Endothelial cell of umbilical vein (primary cell): ENCODE measurements around the gene FKBP7. TPM values are rescaled to one million over a fixed set of nuclear protein-coding genes. Genes with fewer than 3 reads are reported as not detected.
"Not testable (repeated sequence)": the region's sequence is repeated elsewhere in the genome, so short reads cannot be mapped to it uniquely, and the experiment has no call there.

Experiments used
- BruUV-seq: library from RNA; stranded (reverse); fragments of 400-500 nt; replicated peaks from 2 replicates; lab custom pipeline; 2021; lab: Mats Ljungman, UMichigan
- CTCF ChIA-PET: fragments of 300-600, 350-600 bp; sonication (Branson Sonifier 250); formaldehyde crosslinking; loops from one replicate; lab custom pipeline; 2021; ENCODE audit warnings: antibody characterized with exemption, inconsistent platforms; lab: Charles Lee
- POLR2A ChIA-PET: fragments of 300-600, 350-600 bp; sonication (Branson Sonifier 250); formaldehyde crosslinking; loops from one replicate; lab custom pipeline; 2021; ENCODE audit warnings: antibody characterized with exemption, inconsistent platforms; lab: Charles Lee
- DNase-seq: peaks from one replicate; pipeline ENCODE4 v3.0.0-alpha.2; 2011; ENCODE audit warnings: low read depth, low spot score
- FAIRE-seq: peaks from 2 replicates; lab custom pipeline; 2011; peaks lifted over from hg19 to GRCh38; lab: Jason Lieb, UNC
- H2AFZ ChIP-seq: 2 replicates; pipeline ENCODE4 v1.6.0; 2012; ENCODE audit warnings: low read depth, low read length, control low read depth, inconsistent platforms
- H3K27ac ChIP-seq: 2 replicates; pipeline ENCODE4 v1.5.1; 2011; ENCODE audit warnings: low read depth, mild to moderate bottlenecking, control low read depth, low read length, moderate library complexity; ENCODE audit not compliant: insufficient read depth
- H3K27me3 ChIP-seq, 2 experiments: 2 replicates each; pipeline versions ENCODE4 v1.6.0 to v1.6.1; 2011; ENCODE audit warnings: low read length in 2 of 2, mixed read lengths in 1 of 2; ENCODE audit not compliant: control insufficient read depth in 2 of 2, insufficient read depth in 2 of 2
- H3K36me3 ChIP-seq, 2 experiments: 2 replicates in 1 of 2; 3 replicates in 1 of 2; pipeline ENCODE4 v1.5.1; 2011; ENCODE audit warnings: low read length in 2 of 2, mild to moderate bottlenecking in 1 of 2, moderate library complexity in 1 of 2; ENCODE audit not compliant: control insufficient read depth in 2 of 2, insufficient read depth in 2 of 2; ENCODE audit errors: extremely low read depth in 1 of 2
- H3K4me1 ChIP-seq: 3 replicates; pipeline ENCODE4 v1.5.1; 2011; ENCODE audit warnings: mild to moderate bottlenecking, low read length; ENCODE audit not compliant: control insufficient read depth, insufficient read depth; ENCODE audit errors: extremely low read depth
- H3K4me2 ChIP-seq: 2 replicates; pipeline ENCODE4 v1.6.1; 2011; ENCODE audit warnings: low read length, control low read depth, mixed read lengths; ENCODE audit not compliant: insufficient read depth
- H3K4me3 ChIP-seq, 3 experiments: fragments of 200-600 bp in 1 of 3; sonication (generic), shearing (Covaris generic) in 1 of 3; replicated peaks in 1 of 3; 2 replicates each; pipeline ENCODE4 v1.5.1; 2011 to 2016; ENCODE audit warnings: control low read depth in 3 of 3, low read length in 3 of 3, mild to moderate bottlenecking in 2 of 3, inconsistent platforms in 1 of 3, low read depth in 1 of 3, moderate library complexity in 1 of 3; ENCODE audit not compliant: insufficient read depth in 1 of 3
- H3K79me2 ChIP-seq: 2 replicates; pipeline ENCODE4 v1.6.0; 2012; ENCODE audit warnings: low read length, inconsistent platforms; ENCODE audit not compliant: control insufficient read depth, insufficient read depth
- H3K9ac ChIP-seq: replicated peaks from 2 replicates; pipeline ENCODE3; 2011; ENCODE audit warnings: low read length, control low read depth; ENCODE audit not compliant: insufficient read depth; ENCODE audit errors: extremely low read depth
- H3K9me1 ChIP-seq: replicated peaks from 3 replicates; pipeline ENCODE4 v1.6.0; 2011; ENCODE audit warnings: mild to moderate bottlenecking, low read length; ENCODE audit not compliant: control insufficient read depth, insufficient read depth; ENCODE audit errors: extremely low read depth
- H3K9me3 ChIP-seq: replicated peaks from 2 replicates; pipeline ENCODE4 v1.5.1; 2012; ENCODE audit warnings: low read length, inconsistent platforms; ENCODE audit not compliant: control insufficient read depth, insufficient read depth
- H4K20me1 ChIP-seq: replicated peaks from 2 replicates; pipeline ENCODE3; 2011; ENCODE audit warnings: mild to moderate bottlenecking, low read length; ENCODE audit not compliant: control insufficient read depth, insufficient read depth; ENCODE audit errors: extremely low read depth
- CTCF ChIP-seq, 2 donors: IDR thresholded peaks; 1 replicate in 1 of 2; 2 replicates in 1 of 2; pipeline ENCODE4 v1.5.1; 2011; ENCODE audit warnings: low read length in 2 of 2, mild to moderate bottlenecking in 2 of 2, moderate library complexity in 2 of 2, control low read depth in 1 of 2, inconsistent platforms in 1 of 2, low read depth in 1 of 2; ENCODE audit not compliant: insufficient read depth in 1 of 2; ENCODE audit errors: extremely low read depth in 1 of 2
- EZH2 ChIP-seq: IDR thresholded peaks from 2 replicates; pipeline ENCODE4 v1.6.1; 2012; ENCODE audit warnings: borderline replicate concordance, low read depth, mild to moderate bottlenecking, moderate library complexity, low read length, inconsistent platforms; ENCODE audit not compliant: severe bottlenecking
- FOS ChIP-seq: IDR thresholded peaks from 2 replicates; pipeline ENCODE4 v1.6.1; 2011; ENCODE audit warnings: mild to moderate bottlenecking, low read length, moderate library complexity, borderline replicate concordance; ENCODE audit not compliant: insufficient read depth
- GATA2 ChIP-seq: IDR thresholded peaks from 2 replicates; pipeline ENCODE4 v1.7.0; 2011; ENCODE audit warnings: low read depth, mild to moderate bottlenecking, moderate library complexity, mixed read lengths, low read length; ENCODE audit not compliant: insufficient read length, insufficient read depth
- JUN ChIP-seq: IDR thresholded peaks from 2 replicates; pipeline ENCODE4 v1.6.1; 2011; ENCODE audit warnings: borderline replicate concordance, low read depth; ENCODE audit not compliant: insufficient read length, insufficient read depth
- MAX ChIP-seq: IDR thresholded peaks from 2 replicates; pipeline ENCODE4 v1.6.1; 2011; ENCODE audit not compliant: insufficient read depth, insufficient read length
- MYC ChIP-seq: IDR thresholded peaks from one replicate; pipeline ENCODE4 v1.6.1; 2011; ENCODE audit warnings: mild to moderate bottlenecking, low read depth, low read length
- POLR2A ChIP-seq: IDR thresholded peaks from 2 replicates; pipeline ENCODE4 v1.6.1; 2012; ENCODE audit warnings: low read depth, mild to moderate bottlenecking, control low read depth, low read length
- POLR2AphosphoS5 ChIP-seq: IDR thresholded peaks from 2 replicates; pipeline ENCODE4 v1.6.1; 2012; ENCODE audit warnings: low read depth, mild to moderate bottlenecking, control low read depth, low read length, moderate library complexity; ENCODE audit not compliant: insufficient read depth
- dilution Hi-C: fragments of 300-500 bp; cut with MboI; formaldehyde crosslinking; loops from one replicate; pipeline ENCODE4 v1.15.0; 2019; ENCODE audit warnings: low sequenced_read_pairs; ENCODE audit not compliant: extremely low pct_ligation_motif_present
- intact Hi-C: fragments of 100-400 bp; cut with micrococcal nuclease; formaldehyde crosslinking; loops from one replicate; pipeline ENCODE4 v1.10.0; 2022
- polyA plus RNA-seq, 4 experiments: library from polyadenylated mRNA; depleted of rRNA in 3 of 4; stranded (reverse) in 3 of 4; unstranded in 1 of 4; fragments of >200 nt; gene quantifications; 2 replicates each; pipeline versions ENCODE4 v1.2.1 to v1.2.3, GENCODE V29; 2011 to 2012; ENCODE audit warnings: missing spikeins in 1 of 4
- total RNA-seq: library from RNA; stranded (reverse); gene quantifications from 2 replicates; pipeline ENCODE4 v1.2.3, GENCODE V29; 2021

Gene FKBP7
- total and polyA plus RNA-seq, 2 donors (not counting 3 experiments of a cell fraction or from before 2014, with no cell fraction given): 11.2 to 20.5 TPM

DNA sequence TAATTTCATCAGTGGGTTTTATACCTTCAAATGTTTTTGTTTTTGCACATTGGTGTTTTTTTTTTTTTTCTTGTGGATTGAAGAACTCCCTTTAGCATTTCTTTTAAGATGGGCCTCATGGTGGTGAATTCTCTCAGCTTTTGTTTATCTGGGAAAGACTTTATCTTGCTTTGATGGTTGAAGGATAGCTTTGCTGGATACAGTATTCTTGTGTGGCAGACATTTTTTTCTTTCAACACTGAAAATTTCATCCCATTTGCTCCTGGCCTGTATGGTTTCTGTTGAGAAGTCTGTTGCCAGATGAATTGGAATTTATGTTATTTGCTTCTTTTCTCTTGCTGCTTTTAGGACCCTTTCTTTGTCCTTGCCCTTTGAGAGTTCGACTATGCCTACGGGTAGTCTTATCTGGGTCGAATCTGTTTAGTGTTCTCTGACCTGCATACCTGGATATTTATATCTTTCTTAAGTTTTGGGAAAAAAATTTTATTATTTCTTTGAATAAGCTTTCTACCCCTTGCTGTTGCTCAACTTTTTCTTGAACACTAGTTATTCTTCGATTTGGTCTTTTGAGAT, 53.1 kb downstream of the FKBP7 start:
- no peak overlapping the region for H3K27ac ChIP-seq
- H3K4me1 ChIP-seq: no peaks in the 10 kb centered on the region
- no peak for FAIRE-seq
- DNase-seq: no peak
- no peaks in the 10 kb centered on the region for H4K20me1 ChIP-seq
- no peak for TF ChIP-seq POLR2AphosphoS5
- TF ChIP-seq JUN: no peak
- TF ChIP-seq GATA2: no peak
- TF ChIP-seq MYC: no peak
- TF ChIP-seq FOS: no peak
- no peak for TF ChIP-seq CTCF (IDR thresholded peaks at IDR 0.05; ENCODE audit: extremely low read depth in 1 of 2, insufficient read depth in 1 of 2, low read depth in 1 of 2, low read length in 2 of 2)
- TF ChIP-seq EZH2: no peak
- no peak for TF ChIP-seq MAX
- TF ChIP-seq POLR2A: no peak
- no TSS peak for BruUV-seq
- ChIA-PET POLR2A (interaction anchor here (0.7 kb wide), 1 partner anchor 11 kb away, joined by 3 read pairs; no protein-coding TSS in a partner anchor), CTCF (interaction anchor here (1.4 kb wide), 1 partner anchor 11 kb away, joined by 5 read pairs; no protein-coding TSS in a partner anchor)
- no peaks in the 10 kb centered on the region for H3K27me3 ChIP-seq
- H3K4me2 ChIP-seq: no peak overlapping the region
- peaks cover 9 to 11% of the 10 kb centered on the region in 2 experiments for H3K36me3 ChIP-seq
- dilution Hi-C loops (loop anchor here (25.0 kb wide), 1 partner anchor 288 kb away; no protein-coding TSS in a partner anchor), intact Hi-C loops (no loop called here)
- H3K79me2 ChIP-seq: peaks cover 2% of the 10 kb centered on the region
- no peak overlapping the region for H3K4me3 ChIP-seq
- H3K9ac ChIP-seq: no peak overlapping the region
- H2AFZ ChIP-seq: no peak overlapping the region
- H3K9me1 ChIP-seq: no peaks in the 10 kb centered on the region
- H3K9me3 ChIP-seq: no peaks in the 10 kb centered on the region

DNA sequence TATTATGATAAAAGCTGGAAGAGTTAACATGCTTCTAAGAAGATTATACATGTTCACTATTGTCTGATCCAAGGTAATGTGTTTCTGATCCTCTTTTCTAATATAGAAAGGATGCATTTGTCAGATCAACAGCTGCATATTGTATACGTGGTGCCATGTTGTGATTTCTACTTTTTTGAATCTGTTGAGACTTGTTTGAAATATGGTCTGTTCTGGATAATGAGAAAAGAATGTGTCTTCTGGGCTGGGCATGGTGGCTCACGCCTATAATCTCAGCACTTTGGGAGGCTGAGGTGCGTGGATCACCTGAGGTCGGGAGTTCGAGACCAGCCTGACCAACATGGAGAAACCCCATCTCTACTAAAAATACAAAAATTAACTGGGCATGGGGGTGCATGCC, 54.7 kb downstream of the FKBP7 start:
- dilution Hi-C loops: not testable (repeated sequence)

More for the DNA sequence above, 54.7 kb downstream of the FKBP7 start:
- H3K9me3 ChIP-seq, H3K27me3 ChIP-seq, H3K79me2 ChIP-seq, intact Hi-C loops, BruUV-seq, H2AFZ ChIP-seq, POLR2A ChIA-PET, H3K9me1 ChIP-seq, H4K20me1 ChIP-seq, H3K4me3 ChIP-seq, H3K4me1 ChIP-seq, H3K36me3 ChIP-seq, H3K27ac ChIP-seq, H3K9ac ChIP-seq, FAIRE-seq, DNase-seq, H3K4me2 ChIP-seq: not testable (repeated sequence)
- CTCF ChIA-PET: interaction anchor here (1.0 to 1.8 kb wide), 3 partner anchors 9 to 20 kb away, joined by 3 to 14 read pairs (median 4); no protein-coding TSS in a partner anchor
